Mucosa of descending colon (tissue), 3 donors: Measurements from ENCODE around the gene POMGNT1. TPM values are rescaled to one million over a fixed set of nuclear protein-coding genes. Genes with fewer than 3 reads are reported as not detected.

Experiments
- ATAC-seq: fragments of 200-7000 bp; cut with Tn5 transposase; one replicate; pipeline ENCODE4 v1.9.1; 2020; ENCODE audit warnings: mild to moderate bottlenecking, moderate library complexity
- DNase-seq, 3 donors: peaks; one replicate each; pipeline ENCODE4 v3.0.0-alpha.2; 2020
- H3K36me3 ChIP-seq: fragments of 200-600 bp; one replicate; pipeline ENCODE4 v1.8.0; 2021; ENCODE audit warnings: low read depth, mild to moderate bottlenecking
- H3K4me1 ChIP-seq: fragments of 200-600 bp; one replicate; pipeline ENCODE4 v1.8.0; 2021; ENCODE audit warnings: low read depth, mild to moderate bottlenecking
- H3K4me3 ChIP-seq: fragments of 200-600 bp; one replicate; pipeline ENCODE4 v1.8.0; 2021; ENCODE audit warnings: mild to moderate bottlenecking
- H3K9me3 ChIP-seq: fragments of 200-600 bp; one replicate; pipeline ENCODE4 v1.8.0; 2021; ENCODE audit warnings: mild to moderate bottlenecking
- CTCF ChIP-seq: fragments of 200-600 bp; IDR thresholded peaks from one replicate; pipeline ENCODE4 v1.8.0; 2022; ENCODE audit warnings: antibody characterized with exemption, mild to moderate bottlenecking
- intact Hi-C, 2 donors: fragments of 100-400 bp; cut with DNase I in 1 of 2; cut with micrococcal nuclease in 1 of 2; formaldehyde crosslinking; loops; one replicate each; pipeline versions ENCODE4 v1.11.0 to v1.11.1; 2022; cut with DNase I, micrococcal nuclease
- total RNA-seq, 3 donors: library from RNA; stranded (reverse); fragmentation: NEBNext Ultra II Directional in 2 of 3; extraction: Animal tissue kit (Norgen Biotek cat#: 25700) in 2 of 3; gene quantifications; one replicate each; pipeline versions ENCODE4 v1.2.1 to v1.2.4, GENCODE V29; 2021 to 2023
- donor health status: DM: no; HTN: no; CAD: no; lungs with moderate emphysema.
- donor health status: DM: no; HTN: no; CAD: no.
- donor health status: DM: no; HTN: yes; CAD: no.

POMGNT1 gene
- total RNA-seq, 3 donors from 2014 or later = 23.8 to 39.0 (median 38.4) TPM

- DNase-seq (peak; percentile 61 to 77 (median 72)), ATAC-seq (peak; percentile 77)
- no peak for TF ChIP-seq CTCF
- no peak overlapping the region for H3K4me3 ChIP-seq
- peaks cover 7% of the 10 kb centered on the region for H3K4me1 ChIP-seq
- H3K9me3 ChIP-seq = no peaks in the 10 kb centered on the region
- intact Hi-C loops = no loop called here
- no peaks in the 10 kb centered on the region for H3K36me3 ChIP-seq
Measured at GRCh38 chr1:46171871-46172270, 26.4 kb downstream of the POMGNT1 start.

- intact Hi-C loops = no loop called here
- no peak for TF ChIP-seq CTCF
- Histone ChIP-seq H3K36me3 (no peaks in the 10 kb centered on the region), H3K4me3 (no peak overlapping the region), H3K9me3 (no peaks in the 10 kb centered on the region), H3K4me1 (peaks cover 8% of the 10 kb centered on the region)
- peak; percentile 13 for ATAC-seq
- no peak for DNase-seq
Measured at GRCh38 chr1:46171351-46171750, 26.9 kb downstream of the POMGNT1 start.

GRCh38 chr1:46169811-46170454, 28.3 kb downstream of the POMGNT1 start:
- H3K9me3 ChIP-seq = no peaks in the 10 kb centered on the region
- no peaks in the 10 kb centered on the region for H3K36me3 ChIP-seq
- intact Hi-C loops = no loop called here
- DNase-seq (no peak), ATAC-seq (no peak)
- no peak for TF ChIP-seq CTCF
- H3K4me1 ChIP-seq = peaks cover 8% of the 10 kb centered on the region
- no peak overlapping the region for H3K4me3 ChIP-seq

GRCh38 chr1:46168477-46168876, 29.8 kb downstream of the POMGNT1 start:
- DNase-seq (no peak), ATAC-seq (no peak)
- Histone ChIP-seq H3K4me1 (peaks cover 8% of the 10 kb centered on the region), H3K4me3 (no peak overlapping the region), H3K9me3 (no peaks in the 10 kb centered on the region), H3K36me3 (no peaks in the 10 kb centered on the region)
- intact Hi-C loops = no loop called here
- no peak for TF ChIP-seq CTCF

- Histone ChIP-seq H3K36me3 (no peaks in the 10 kb centered on the region), H3K9me3 (no peaks in the 10 kb centered on the region), H3K4me1 (peaks cover 8% of the 10 kb centered on the region), H3K4me3 (no peak overlapping the region)
- TF ChIP-seq CTCF = no peak
- ATAC-seq (peak; percentile 60), DNase-seq (peak; percentile 47 to 63 (median 54))
- intact Hi-C loops = no loop called here
Measured at GRCh38 chr1:46166521-46167462, 31.4 kb downstream of the POMGNT1 start.
